ENCODE data around the gene PSMD8. TPM values are rescaled to one million over a fixed set of nuclear protein-coding genes. Genes with fewer than 3 reads are reported as not detected.
"Not testable (repeated sequence)": the region's sequence is repeated elsewhere in the genome, so short reads cannot be mapped to it uniquely, and the experiment has no call there.

PSMD8 gene
- polyA plus RNA-seq, 3 donors: 148 to 207 (median 179) TPM

GRCh38 chr19:38405276-38405675 is 30.9 kb downstream of the PSMD8 start:
- no peak overlapping the region for H3K4me3 ChIP-seq (replicated peaks in 1 of 3; ENCODE audit: low read depth in 2 of 3, low read length in 3 of 3)
- 93% methylated on average over 3 of the region's 8 CpGs for WGBS (ENCODE audit: insufficient coverage)
- Mint-ChIP-seq H3K4me3 (no peak overlapping the region), H3K4me1 (peaks cover 26% of the 10 kb centered on the region), H3K36me3 (peaks cover 30 to 52% of the 10 kb centered on the region in 2 donors), H3K27ac (peak overlapping the region in 2 of 7 donors; percentile 36 to 50), H3K27me3 (ENCODE audit: low read depth in 3 of 3) (peaks cover under 1 to 3% (median 1%) of the 10 kb centered on the region in 3 donors), H3K9me3 (peaks cover 0 to 5% (median 0%) of the 10 kb centered on the region in 7 donors)
- H3K4me1 ChIP-seq (ENCODE audit: control insufficient read depth in 1 of 2, insufficient read depth in 2 of 2, low read length in 2 of 2): peaks cover 18 to 20% of the 10 kb centered on the region in 2 donors
- peaks cover 17% of the 10 kb centered on the region for H4K20me1 ChIP-seq (ENCODE audit: insufficient read depth, low read length)
- no peak overlapping the region for H3K27ac ChIP-seq (ENCODE audit: low read depth in 1 of 2, low read length in 2 of 2)
- no peak overlapping the region for H2AFZ ChIP-seq (ENCODE audit: insufficient read depth, low read depth, low read length, poor library complexity, severe bottlenecking)
- H3K27me3 ChIP-seq (ENCODE audit: control insufficient read depth in 2 of 2, insufficient read depth in 2 of 2, low read length in 2 of 2): no peaks in the 10 kb centered on the region
- no peak for TF ChIP-seq CTCF (IDR thresholded peaks at IDR 0.05)
- intact Hi-C loops (cut with micrococcal nuclease): loop anchor here (10.0 kb wide), 2 partner anchors 520 to 530 kb away; partner anchors contain the start of genes MRPS12 (in 1 of the 2) and SARS2 (in 1 of the 2)
- no peak overlapping the region for H3K4me2 ChIP-seq (replicated peaks; ENCODE audit: extremely low read depth, low read length, poor library complexity, severe bottlenecking)
- H3K79me2 ChIP-seq (ENCODE audit: insufficient read depth, low read length): peaks cover 5% of the 10 kb centered on the region
- no peaks in the 10 kb centered on the region for H3K9me3 ChIP-seq (replicated peaks in 1 of 2; ENCODE audit: control insufficient read depth in 1 of 2, insufficient read depth in 1 of 2, low read length in 2 of 2)
- no peak overlapping the region for H3K9ac ChIP-seq (ENCODE audit: insufficient read depth, low read length, poor library complexity, severe bottlenecking)
- peaks cover 24 to 40% of the 10 kb centered on the region in 2 donors for H3K36me3 ChIP-seq (replicated peaks in 1 of 2; ENCODE audit: control insufficient read depth in 1 of 2, insufficient read depth in 2 of 2, low read length in 2 of 2)
- DNase-seq: no peak

- no peaks in the 10 kb centered on the region for H3K9me3 ChIP-seq (replicated peaks in 1 of 2; ENCODE audit: control insufficient read depth in 1 of 2, insufficient read depth in 1 of 2, low read length in 2 of 2)
- no peak for DNase-seq
- Mint-ChIP-seq H3K27ac (peak overlapping the region; percentile 41 to 92 (median 79)), H3K4me3 (no peak overlapping the region), H3K36me3 (peaks cover 66 to 92% of the 10 kb centered on the region in 2 donors), H3K27me3 (ENCODE audit: low read depth in 3 of 3) (peaks cover 0 to 3% (median 0%) of the 10 kb centered on the region in 3 donors), H3K9me3 (peaks cover 0 to 4% (median 0%) of the 10 kb centered on the region in 7 donors), H3K4me1 (peaks cover 13% of the 10 kb centered on the region)
- H2AFZ ChIP-seq (ENCODE audit: insufficient read depth, low read depth, low read length, poor library complexity, severe bottlenecking): no peak overlapping the region
- no peaks in the 10 kb centered on the region for H3K79me2 ChIP-seq (ENCODE audit: insufficient read depth, low read length)
- 96% methylated on average over 6 of the region's 7 CpGs for WGBS (ENCODE audit: insufficient coverage)
- H3K4me2 ChIP-seq (replicated peaks; ENCODE audit: extremely low read depth, low read length, poor library complexity, severe bottlenecking): no peak overlapping the region
- peaks cover 38% of the 10 kb centered on the region for H4K20me1 ChIP-seq (ENCODE audit: insufficient read depth, low read length)
- no peak overlapping the region for H3K9ac ChIP-seq (ENCODE audit: insufficient read depth, low read length, poor library complexity, severe bottlenecking)
- TF ChIP-seq CTCF (IDR thresholded peaks at IDR 0.05): no peak
- intact Hi-C loops (cut with micrococcal nuclease): loop anchor here (10.0 kb wide), 2 partner anchors 515 to 525 kb away; partner anchors contain the start of genes MRPS12 (in 1 of the 2) and SARS2 (in 1 of the 2)
- H3K4me3 ChIP-seq (replicated peaks in 1 of 3; ENCODE audit: low read depth in 2 of 3, low read length in 3 of 3): no peak overlapping the region
- no peaks in the 10 kb centered on the region for H3K27me3 ChIP-seq (ENCODE audit: control insufficient read depth in 2 of 2, insufficient read depth in 2 of 2, low read length in 2 of 2)
- peaks cover 61 to 81% of the 10 kb centered on the region in 2 donors for H3K36me3 ChIP-seq (replicated peaks in 1 of 2; ENCODE audit: control insufficient read depth in 1 of 2, insufficient read depth in 2 of 2, low read length in 2 of 2)
- peaks cover 4 to 10% of the 10 kb centered on the region in 2 donors for H3K4me1 ChIP-seq (ENCODE audit: control insufficient read depth in 1 of 2, insufficient read depth in 2 of 2, low read length in 2 of 2)
- H3K27ac ChIP-seq (ENCODE audit: low read depth in 1 of 2, low read length in 2 of 2): peak overlapping the region; percentile 14 to 68
These were observed 35.3 kb downstream of the PSMD8 start for GRCh38 chr19:38409631-38410133.

GRCh38 chr19:38410407-38410806 is 36.0 kb downstream of the PSMD8 start:
- H3K4me3 ChIP-seq (replicated peaks in 1 of 3; ENCODE audit: low read depth in 2 of 3, low read length in 3 of 3); H3K4me2 ChIP-seq (replicated peaks; ENCODE audit: extremely low read depth, low read length, poor library complexity, severe bottlenecking); H3K4me1 ChIP-seq (ENCODE audit: control insufficient read depth in 1 of 2, insufficient read depth in 2 of 2, low read length in 2 of 2); H2AFZ ChIP-seq (ENCODE audit: insufficient read depth, low read depth, low read length, poor library complexity, severe bottlenecking); intact Hi-C loops (cut with micrococcal nuclease); H3K79me2 ChIP-seq (ENCODE audit: insufficient read depth, low read length); H3K9me3 ChIP-seq (replicated peaks in 1 of 2; ENCODE audit: control insufficient read depth in 1 of 2, insufficient read depth in 1 of 2, low read length in 2 of 2); H3K9me3 Mint-ChIP-seq; H3K4me3 Mint-ChIP-seq; H3K9ac ChIP-seq (ENCODE audit: insufficient read depth, low read length, poor library complexity, severe bottlenecking); H3K27me3 Mint-ChIP-seq (ENCODE audit: low read depth in 3 of 3); DNase-seq; H3K27me3 ChIP-seq (ENCODE audit: control insufficient read depth in 2 of 2, insufficient read depth in 2 of 2, low read length in 2 of 2): not testable (repeated sequence)
- Histone ChIP-seq H3K36me3 (replicated peaks in 1 of 2; ENCODE audit: control insufficient read depth in 1 of 2, insufficient read depth in 2 of 2, low read length in 2 of 2) (peaks cover 65 to 82% of the 10 kb centered on the region in 2 donors), H4K20me1 (ENCODE audit: insufficient read depth, low read length) (peaks cover 38% of the 10 kb centered on the region), H3K27ac (ENCODE audit: low read depth in 1 of 2, low read length in 2 of 2) (peak overlapping the region in 1 of 2 donors; percentile 68)
- no CpG with 5 or more reads among the region's 6 CpGs for WGBS (ENCODE audit: insufficient coverage)
- Mint-ChIP-seq H3K36me3 (peaks cover 68 to 92% of the 10 kb centered on the region in 2 donors), H3K4me1 (peaks cover 11% of the 10 kb centered on the region), H3K27ac (peak overlapping the region in 5 of 7 donors; percentile 40 to 82 (median 73))

Data from CD14-positive monocyte (primary cell).